ENCODE results near the gene GALNT2. TPM values are rescaled to one million over a fixed set of nuclear protein-coding genes. Genes with fewer than 3 reads are reported as not detected.

The GALNT2 gene
- total RNA-seq, 1 donor from 2014 or later: 72.2 TPM

- no peak for DNase-seq (ENCODE audit: low spot score)
Observed at GRCh38 chr1:230145953-230146476, 79.0 kb downstream of the GALNT2 start.

DNA sequence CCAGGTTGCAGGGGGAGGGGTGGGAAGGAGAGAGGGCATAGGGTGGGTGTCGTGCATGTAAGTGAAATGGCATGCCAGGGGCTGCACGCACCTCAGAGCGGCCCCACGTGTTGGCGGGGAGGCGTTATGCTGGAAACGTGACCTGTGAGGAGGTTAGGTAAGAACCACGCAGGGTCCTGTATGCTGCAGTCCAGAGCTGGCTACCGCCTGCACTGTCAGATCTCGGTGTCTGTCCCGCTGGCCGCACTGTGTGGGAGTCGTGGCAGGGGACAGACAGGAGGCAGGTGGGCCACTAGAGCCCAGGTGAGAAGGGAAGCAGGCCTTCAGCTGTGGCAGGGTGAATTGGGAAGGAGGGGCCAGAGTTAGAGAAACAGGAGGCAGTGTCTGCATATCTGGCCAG lies 79.7 kb downstream of the GALNT2 start:
- no peak for DNase-seq (ENCODE audit: low spot score)

DNA sequence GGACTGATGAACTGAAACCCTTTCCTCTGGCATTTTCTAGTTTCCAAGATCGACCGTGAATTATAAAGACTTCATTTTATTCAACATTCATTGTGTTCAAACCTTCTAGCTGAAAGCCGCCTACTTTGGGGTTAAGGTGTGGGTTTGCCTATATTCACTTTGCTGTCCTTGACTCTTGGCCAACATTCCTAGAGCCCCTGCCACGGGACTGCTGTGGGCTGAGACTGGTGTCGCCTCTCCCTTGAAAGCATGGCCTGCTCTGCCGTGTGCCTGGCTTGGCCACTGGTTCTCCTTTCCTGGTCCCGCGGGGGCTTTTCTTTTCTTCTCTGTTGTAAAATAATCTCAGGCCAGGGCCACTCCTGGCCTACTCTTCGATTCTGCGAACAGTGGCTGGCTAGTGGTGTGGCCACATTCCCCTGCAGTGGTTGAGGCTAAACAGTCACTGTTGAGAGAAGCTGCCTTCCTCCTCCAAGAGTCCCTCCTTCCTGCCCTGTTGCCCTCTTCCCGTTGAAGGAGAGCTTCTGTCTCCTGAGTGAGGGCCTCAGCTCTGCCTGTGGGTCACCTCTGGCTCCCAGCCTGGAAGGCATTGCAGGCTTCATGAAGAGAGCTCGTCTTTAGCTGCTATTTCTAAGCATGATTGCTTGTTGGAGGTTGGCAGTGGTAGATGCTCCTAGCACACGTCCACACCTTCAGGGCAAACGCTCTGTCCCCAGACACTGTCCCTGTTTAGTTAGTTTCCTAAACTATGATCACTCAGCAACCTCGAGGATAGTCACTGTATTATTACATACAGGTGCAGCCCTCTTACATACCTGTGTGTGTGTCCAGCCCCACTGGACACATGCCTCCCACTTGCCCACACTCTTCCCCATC lies 80.5 kb downstream of the GALNT2 start:
- DNase-seq (ENCODE audit: low spot score): no peak

DNA sequence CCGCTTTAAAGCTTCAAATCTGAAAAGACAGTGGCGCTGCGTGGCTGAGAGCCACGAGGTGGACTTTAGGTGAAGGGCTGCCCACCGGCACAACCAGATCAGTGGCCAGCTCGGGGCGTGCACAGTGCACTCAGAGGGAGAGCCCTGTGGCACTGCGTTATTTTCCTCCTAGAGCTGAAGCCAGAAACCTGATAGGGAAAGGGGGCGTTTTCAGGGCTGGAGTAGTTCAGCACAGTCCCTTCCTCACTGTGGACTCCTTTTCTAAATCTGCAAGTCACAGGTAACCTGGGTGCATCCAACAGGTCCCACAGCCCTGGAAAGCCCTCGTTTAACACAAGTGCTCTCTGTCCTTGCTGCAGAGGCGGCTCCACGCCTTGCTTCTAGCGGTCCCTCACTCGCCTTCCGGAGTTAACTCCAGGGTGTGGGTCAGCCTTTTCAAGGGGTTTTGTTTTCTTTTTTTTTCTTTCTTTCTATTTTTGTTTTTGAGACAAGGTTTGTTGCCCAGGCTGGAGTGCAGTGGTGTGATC lies 81.2 kb downstream of the GALNT2 start:
- no peak for DNase-seq (ENCODE audit: low spot score)

GRCh38 chr1:230148768-230149469 lies 81.9 kb downstream of the GALNT2 start:
- DNase-seq (ENCODE audit: low spot score): no peak

- no peak for DNase-seq (ENCODE audit: low spot score)
Observed at GRCh38 chr1:230149751-230150584, 82.9 kb downstream of the GALNT2 start.

- DNase-seq (ENCODE audit: low spot score): no peak
Observed at GRCh38 chr1:230150615-230151014, 83.6 kb downstream of the GALNT2 start.

DNA sequence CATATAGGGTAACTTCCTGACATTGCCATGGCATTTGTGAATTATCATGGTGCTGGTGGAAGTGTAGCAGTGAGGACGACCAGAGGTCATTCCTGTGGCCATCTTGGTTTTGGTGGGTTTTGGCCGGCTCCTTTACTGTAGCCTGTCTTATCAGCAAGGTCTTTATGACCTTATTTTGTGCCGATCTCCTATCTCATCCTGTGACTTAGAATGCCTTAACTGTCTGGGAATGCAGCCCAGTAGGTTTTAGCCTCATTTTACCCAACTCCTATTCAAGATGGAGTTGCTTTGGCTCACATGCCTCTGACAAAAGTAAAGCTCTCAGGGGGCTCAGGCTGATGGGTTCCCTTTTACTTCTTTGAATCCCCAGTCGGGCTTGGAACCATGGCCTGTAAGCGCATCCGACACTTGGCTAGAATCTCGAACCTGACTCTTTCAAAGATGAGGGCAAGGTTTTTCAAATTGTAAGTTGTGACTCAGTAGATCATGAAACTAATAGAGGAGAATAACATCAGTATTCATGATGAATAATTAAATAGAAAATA lies 85.0 kb downstream of the GALNT2 start:
- DNase-seq (ENCODE audit: low spot score): no peak

- DNase-seq (ENCODE audit: low spot score): no peak
Observed at GRCh38 chr1:230152999-230153398, 86.0 kb downstream of the GALNT2 start.

GRCh38 chr1:230153641-230154296 lies 86.7 kb downstream of the GALNT2 start:
- no peak for DNase-seq (ENCODE audit: low spot score)

DNA sequence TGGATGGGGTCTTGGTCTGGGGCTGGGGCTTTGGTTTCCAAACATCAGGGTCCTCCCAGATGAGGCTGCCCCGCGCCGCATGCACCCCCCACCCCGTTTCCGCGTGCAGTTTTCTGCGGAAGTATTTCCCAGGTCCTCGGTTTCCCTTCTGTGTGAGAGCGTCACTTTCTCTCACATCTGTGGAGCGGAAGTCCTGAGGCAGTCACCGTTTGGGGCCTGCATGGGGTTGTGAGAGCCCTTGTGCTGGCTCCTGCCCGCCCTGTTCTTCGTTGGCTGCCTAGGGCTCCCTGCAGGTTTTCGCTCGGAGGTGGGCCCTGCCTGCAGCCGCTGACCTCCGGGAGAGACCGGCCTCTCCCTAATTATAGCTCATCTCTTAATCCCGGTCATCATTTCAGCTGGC lies 88.0 kb downstream of the GALNT2 start:
- DNase-seq (ENCODE audit: low spot score): no peak

DNA sequence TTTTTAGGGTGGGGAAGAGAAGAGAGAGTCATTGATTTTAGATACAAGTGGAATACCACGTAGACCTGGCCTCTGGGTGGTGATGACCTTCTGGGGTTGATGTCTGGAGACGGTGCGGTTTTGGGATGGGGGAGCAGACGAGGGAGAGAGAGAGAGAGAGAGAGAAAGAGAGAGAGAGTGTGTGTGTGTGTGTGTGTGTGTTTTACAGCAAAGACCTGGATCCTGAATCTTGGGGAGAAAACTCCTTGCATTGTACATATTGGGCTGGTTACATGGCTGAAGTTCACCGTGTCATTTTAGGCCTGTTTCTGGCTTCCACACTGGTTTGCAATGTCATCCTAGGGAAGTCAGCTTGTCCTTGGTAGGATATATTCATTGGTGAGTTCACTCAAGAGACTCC lies 89.0 kb downstream of the GALNT2 start:
- DNase-seq (ENCODE audit: low spot score): no peak

- DNase-seq (ENCODE audit: low spot score): no peak
Observed at GRCh38 chr1:230156536-230156935, 89.5 kb downstream of the GALNT2 start.

DNA sequence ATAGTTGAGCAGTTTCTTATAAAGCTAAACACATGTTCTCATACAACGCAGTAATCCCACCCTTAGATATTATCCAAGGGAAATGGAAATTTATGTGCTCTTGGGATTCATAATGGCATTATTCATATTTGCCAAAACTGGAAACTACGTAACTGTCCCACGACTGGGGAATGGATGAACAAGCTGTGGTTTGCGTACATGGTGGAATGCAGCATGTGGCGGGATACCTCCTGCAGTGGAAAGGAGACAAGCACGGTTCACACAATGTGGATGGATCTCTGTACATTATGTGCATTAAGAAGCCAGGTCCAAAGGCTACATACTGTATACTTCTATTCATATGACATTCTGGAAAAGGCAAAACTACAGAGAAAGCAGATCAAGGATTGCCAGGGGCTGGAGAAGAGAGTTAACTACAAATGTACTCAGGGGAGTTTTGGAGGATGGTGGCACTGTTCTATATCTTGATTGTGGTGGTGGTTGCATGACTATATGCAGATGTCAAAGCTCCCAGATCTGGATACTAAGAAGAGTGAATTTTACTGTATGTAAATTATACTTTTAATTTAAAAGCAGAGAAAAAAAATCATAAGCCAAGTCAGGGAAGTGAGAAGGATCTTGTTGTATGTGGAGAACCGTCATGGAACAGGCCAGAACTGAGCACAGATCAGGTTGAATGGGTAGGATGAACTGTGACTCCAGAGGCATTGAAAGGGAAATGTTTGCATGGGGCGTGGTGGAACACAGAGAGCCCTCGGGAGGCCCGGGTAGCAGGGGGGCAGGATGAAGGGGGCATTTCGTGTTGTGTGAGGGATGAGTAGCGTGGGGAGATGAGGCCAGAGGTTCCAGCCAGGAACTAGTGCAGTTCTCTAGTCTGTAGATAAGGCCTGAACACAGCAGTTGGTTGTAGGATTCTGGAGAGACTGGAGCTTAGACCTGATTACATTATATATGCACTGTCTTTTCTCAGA lies 90.7 kb downstream of the GALNT2 start:
- DNase-seq (ENCODE audit: low spot score): no peak

GRCh38 chr1:230158415-230159291 lies 91.6 kb downstream of the GALNT2 start:
- no peak for DNase-seq (ENCODE audit: low spot score)

- DNase-seq (ENCODE audit: low spot score): no peak
Observed at GRCh38 chr1:230159580-230159979, 92.5 kb downstream of the GALNT2 start.

GRCh38 chr1:230160957-230161771 lies 94.1 kb downstream of the GALNT2 start:
- DNase-seq (ENCODE audit: low spot score): no peak

GRCh38 chr1:230163205-230163604 lies 96.2 kb downstream of the GALNT2 start:
- no peak for DNase-seq (ENCODE audit: low spot score)
